Osteocyte (in vitro differentiated cells): ENCODE measurements around the gene PIP4K2A. TPM values are rescaled to one million over a fixed set of nuclear protein-coding genes. Genes with fewer than 3 reads are reported as not detected.

Experiments
- DNase-seq: peaks from one replicate; pipeline ENCODE4 v3.0.0; 2021; ENCODE audit warnings: mixed read lengths; ENCODE audit not compliant: unreplicated experiment; ENCODE audit errors: extremely low spot score
- H3K27ac Mint-ChIP-seq: one replicate; pipeline ENCODE4 v1.8.0; 2021; ENCODE audit warnings: mild to moderate bottlenecking, mixed read lengths; ENCODE audit not compliant: unreplicated experiment
- H3K27me3 Mint-ChIP-seq: one replicate; pipeline ENCODE4 v1.8.0; 2021; ENCODE audit warnings: mixed read lengths; ENCODE audit not compliant: unreplicated experiment
- H3K36me3 Mint-ChIP-seq: one replicate; pipeline ENCODE4 v1.8.0; 2021; ENCODE audit warnings: mixed read lengths; ENCODE audit not compliant: unreplicated experiment
- H3K4me1 Mint-ChIP-seq: one replicate; pipeline ENCODE4 v1.8.0; 2021; ENCODE audit warnings: mixed read lengths; ENCODE audit not compliant: unreplicated experiment
- H3K4me3 Mint-ChIP-seq: one replicate; pipeline ENCODE4 v1.8.0; 2021; ENCODE audit warnings: mild to moderate bottlenecking, moderate library complexity, mixed read lengths; ENCODE audit not compliant: unreplicated experiment
- H3K9me3 Mint-ChIP-seq: one replicate; pipeline ENCODE4 v1.8.0; 2021; ENCODE audit warnings: mixed read lengths; ENCODE audit not compliant: unreplicated experiment
- CTCF ChIP-seq: fragments of 200-600 bp; sonication (generic); IDR thresholded peaks from 2 replicates; pipeline ENCODE4 v1.5.0; 2021; ENCODE audit warnings: antibody characterized with exemption, mild to moderate bottlenecking, moderate library complexity
- total RNA-seq: library from RNA; stranded (reverse); gene quantifications from 2 replicates; pipeline ENCODE4 v1.2.1, GENCODE V29; 2021

PIP4K2A gene
- total RNA-seq, 1 donor from 2014 or later = 41.1 TPM

GRCh38 chr10:22579826-22580225 is 134.6 kb downstream of the PIP4K2A start:
- Mint-ChIP-seq H3K36me3 (peaks cover 39% of the 10 kb centered on the region), H3K27ac (no peak overlapping the region), H3K27me3 (no peaks in the 10 kb centered on the region), H3K4me3 (no peak overlapping the region), H3K4me1 (no peaks in the 10 kb centered on the region), H3K9me3 (no peaks in the 10 kb centered on the region)
- no peak for TF ChIP-seq CTCF
- no peak for DNase-seq

GRCh38 chr10:22573820-22574569 is 140.4 kb downstream of the PIP4K2A start:
- peak; percentile 55 for TF ChIP-seq CTCF
- Mint-ChIP-seq H3K36me3 (peaks cover 45% of the 10 kb centered on the region), H3K4me1 (no peaks in the 10 kb centered on the region), H3K9me3 (no peaks in the 10 kb centered on the region), H3K27me3 (no peaks in the 10 kb centered on the region), H3K27ac (no peak overlapping the region), H3K4me3 (no peak overlapping the region)
- no peak for DNase-seq

- TF ChIP-seq CTCF = no peak
- Mint-ChIP-seq H3K36me3 (peaks cover 60% of the 10 kb centered on the region), H3K27me3 (no peaks in the 10 kb centered on the region), H3K27ac (no peak overlapping the region), H3K9me3 (peaks cover 8% of the 10 kb centered on the region), H3K4me1 (no peaks in the 10 kb centered on the region), H3K4me3 (no peak overlapping the region)
- no peak for DNase-seq
These were observed 143.5 kb downstream of the PIP4K2A start for GRCh38 chr10:22570733-22571430.

GRCh38 chr10:22570234-22570633 is 144.1 kb downstream of the PIP4K2A start:
- Mint-ChIP-seq H3K36me3 (peaks cover 58% of the 10 kb centered on the region), H3K4me1 (no peaks in the 10 kb centered on the region), H3K27ac (no peak overlapping the region), H3K9me3 (peaks cover 8% of the 10 kb centered on the region), H3K4me3 (no peak overlapping the region), H3K27me3 (no peaks in the 10 kb centered on the region)
- TF ChIP-seq CTCF = no peak
- DNase-seq = peak; percentile 59

GRCh38 chr10:22568928-22569327 is 145.4 kb downstream of the PIP4K2A start:
- H3K4me3 Mint-ChIP-seq = no peak overlapping the region
- H3K27ac Mint-ChIP-seq = no peak overlapping the region
- H3K36me3 Mint-ChIP-seq = peaks cover 63% of the 10 kb centered on the region

More at GRCh38 chr10:22568928-22569327, 145.4 kb downstream of the PIP4K2A start:
- Mint-ChIP-seq H3K9me3 (peaks cover 8% of the 10 kb centered on the region), H3K4me1 (peaks cover under 1% of the 10 kb centered on the region), H3K27me3 (no peaks in the 10 kb centered on the region)
- no peak for TF ChIP-seq CTCF
- DNase-seq = no peak
